Testis (tissue), 3 donors: ENCODE results near the gene FATE1. TPM values are rescaled to one million over a fixed set of nuclear protein-coding genes. Genes with fewer than 3 reads are reported as not detected.
A peak's percentile ranks its signal among the peaks of the same experiment; 100 is the strongest.

ENCODE experiments used
- DNase-seq: peaks from one replicate; pipeline ENCODE4 v3.0.0-alpha.2; 2019
- H3K27ac ChIP-seq, 2 donors: fragments of 200-600 bp; sonication (generic); one replicate each; pipeline ENCODE4 v1.5.1; 2019
- H3K27me3 ChIP-seq: fragments of 200-600 bp; sonication (generic); one replicate; pipeline ENCODE4 v1.5.1; 2019
- H3K36me3 ChIP-seq: fragments of 200-600 bp; sonication (generic); one replicate; pipeline ENCODE4 v1.5.1; 2017; ENCODE audit warnings: low read depth; ENCODE audit errors: missing control alignments
- H3K4me1 ChIP-seq: fragments of 200-600 bp; sonication (generic); one replicate; pipeline ENCODE4 v1.5.1; 2019
- H3K4me3 ChIP-seq, 2 donors: fragments of 200-600 bp; sonication (generic); one replicate each; pipeline ENCODE4 v1.5.1; 2017 to 2019
- H3K9me3 ChIP-seq: fragments of 200-600 bp; sonication (generic); one replicate; pipeline ENCODE4 v1.5.1; 2017
- POLR2A ChIP-seq: fragments of 450-650 bp; IDR thresholded peaks from one replicate; pipeline ENCODE4 v1.6.1; 2017; ENCODE audit warnings: antibody characterized with exemption, mild to moderate bottlenecking, moderate library complexity
- WGBS, 2 donors: methylation state at CpG; one replicate each; pipeline ENCODE4 v1.1.5; 2018; 5-methylcytosine and 5-hydroxymethylcytosine counted together
- intact Hi-C: fragments of 100-400 bp; cut with DNase I; formaldehyde crosslinking; loops from one replicate; pipeline ENCODE4 v1.15.1; 2023; ENCODE audit warnings: low total_unique reads
- polyA plus RNA-seq: library from polyadenylated mRNA; stranded (reverse); fragments of 350-450 nt; fragmentation: Illumina TruSeq; extraction: RNeasy Lipid Tissue Mini Kit (QIAGEN cat#74804); gene quantifications from one replicate; pipeline ENCODE4 v1.2.3, GENCODE V29; 2014; ENCODE audit warnings: low read depth, low replicate concordance; ENCODE audit not compliant: insufficient read depth
- total RNA-seq, 2 donors: library from RNA; depleted of rRNA; stranded (reverse); fragments of >200 nt; gene quantifications; one replicate each; pipeline ENCODE4 v1.2.3, GENCODE V29; 2016
- TF ChIP-seq, protein P1 (sequence below), 3 experiments: fragments of 450-650 bp in 2 of 3; fragments of 200-600 bp in 1 of 3; sonication (generic) in 1 of 3; IDR thresholded peaks; one replicate each; pipeline ENCODE4 v1.5.1; 2016 to 2019; ENCODE audit warnings: antibody characterized with exemption in 3 of 3, mild to moderate bottlenecking in 2 of 3, moderate library complexity in 1 of 3

The FATE1 gene
- total and polyA plus RNA-seq, 3 donors from 2014 or later = 482 to 1,316 (median 890) TPM

DNA sequence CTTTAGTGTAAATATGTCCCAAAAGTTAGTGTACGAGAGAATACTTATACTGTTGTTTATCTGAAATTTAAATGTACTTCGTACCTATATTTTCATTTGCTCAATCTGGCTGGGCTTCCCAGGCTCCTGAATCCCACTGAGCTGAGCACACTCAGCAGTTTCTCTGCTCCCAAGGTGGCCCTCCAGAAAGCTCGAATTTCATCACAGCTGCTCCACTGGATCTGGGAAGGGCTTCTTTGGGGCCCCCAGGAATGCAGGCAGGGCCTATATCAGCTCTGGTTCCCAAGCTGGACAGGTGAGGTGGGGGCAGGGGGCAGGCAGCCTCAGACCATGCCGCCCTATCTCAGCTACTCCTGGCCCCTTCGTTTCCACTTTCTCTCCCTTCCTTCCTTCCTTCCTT is 1.5 kb upstream of the FATE1 start:
- H3K4me1 ChIP-seq = no peaks in the 10 kb centered on the region
- no peak for TF ChIP-seq POLR2A
- TF ChIP-seq, protein P1, sequence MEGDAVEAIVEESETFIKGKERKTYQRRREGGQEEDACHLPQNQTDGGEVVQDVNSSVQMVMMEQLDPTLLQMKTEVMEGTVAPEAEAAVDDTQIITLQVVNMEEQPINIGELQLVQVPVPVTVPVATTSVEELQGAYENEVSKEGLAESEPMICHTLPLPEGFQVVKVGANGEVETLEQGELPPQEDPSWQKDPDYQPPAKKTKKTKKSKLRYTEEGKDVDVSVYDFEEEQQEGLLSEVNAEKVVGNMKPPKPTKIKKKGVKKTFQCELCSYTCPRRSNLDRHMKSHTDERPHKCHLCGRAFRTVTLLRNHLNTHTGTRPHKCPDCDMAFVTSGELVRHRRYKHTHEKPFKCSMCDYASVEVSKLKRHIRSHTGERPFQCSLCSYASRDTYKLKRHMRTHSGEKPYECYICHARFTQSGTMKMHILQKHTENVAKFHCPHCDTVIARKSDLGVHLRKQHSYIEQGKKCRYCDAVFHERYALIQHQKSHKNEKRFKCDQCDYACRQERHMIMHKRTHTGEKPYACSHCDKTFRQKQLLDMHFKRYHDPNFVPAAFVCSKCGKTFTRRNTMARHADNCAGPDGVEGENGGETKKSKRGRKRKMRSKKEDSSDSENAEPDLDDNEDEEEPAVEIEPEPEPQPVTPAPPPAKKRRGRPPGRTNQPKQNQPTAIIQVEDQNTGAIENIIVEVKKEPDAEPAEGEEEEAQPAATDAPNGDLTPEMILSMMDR (IDR thresholded peaks at IDR 0.05) = no peak
- no peak overlapping the region for H3K4me3 ChIP-seq
- 76 to 81% methylated on average over 3 to 5 of the region's 5 CpGs for WGBS, 2 donors
- intact Hi-C loops = no loop called here
- no peaks in the 10 kb centered on the region for H3K27me3 ChIP-seq
- H3K27ac ChIP-seq = no peak overlapping the region
- no peaks in the 10 kb centered on the region for H3K36me3 ChIP-seq
- no peak for DNase-seq
- H3K9me3 ChIP-seq = no peaks in the 10 kb centered on the region

DNA sequence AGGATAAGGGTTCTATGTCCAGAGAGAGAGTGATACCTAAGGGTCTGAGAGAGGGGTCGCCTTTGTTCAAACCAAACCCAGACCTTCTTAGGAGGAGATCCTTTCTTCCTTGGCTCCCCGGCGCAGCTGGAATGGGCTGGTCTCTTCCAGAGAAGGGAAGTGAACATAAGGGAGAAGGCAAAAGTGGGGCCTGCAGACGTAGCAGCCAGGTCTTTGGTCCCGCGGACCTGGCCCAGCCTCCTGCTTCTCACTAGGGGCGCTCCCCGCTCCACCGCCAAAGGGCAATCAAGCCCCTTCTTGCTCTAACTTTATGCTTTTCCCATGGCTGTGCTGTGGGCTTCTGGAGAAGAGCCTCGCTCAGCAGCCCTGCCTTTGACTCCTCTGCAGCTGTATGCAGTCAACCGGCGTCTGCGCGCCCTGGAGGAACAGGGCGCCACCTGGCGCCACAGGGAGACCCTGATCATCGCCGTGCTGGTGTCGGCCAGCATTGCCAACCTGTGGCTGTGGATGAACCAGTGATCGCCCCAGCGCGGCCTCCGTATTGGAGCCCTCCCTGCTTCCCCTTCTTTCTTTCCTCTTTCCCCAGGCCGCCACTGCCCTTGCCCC is 6.5 kb downstream of the FATE1 start:
- Histone ChIP-seq H3K4me1 (peaks cover 4% of the 10 kb centered on the region), H3K36me3 (no peaks in the 10 kb centered on the region), H3K27me3 (no peaks in the 10 kb centered on the region), H3K27ac (no peak overlapping the region), H3K4me3 (no peak overlapping the region), H3K9me3 (no peaks in the 10 kb centered on the region)
- intact Hi-C loops = no loop called here
- 73 to 92% methylated on average over 4 to 11 of the region's 24 CpGs for WGBS, 2 donors
- TF ChIP-seq POLR2A = no peak
- no peak for DNase-seq

DNA sequence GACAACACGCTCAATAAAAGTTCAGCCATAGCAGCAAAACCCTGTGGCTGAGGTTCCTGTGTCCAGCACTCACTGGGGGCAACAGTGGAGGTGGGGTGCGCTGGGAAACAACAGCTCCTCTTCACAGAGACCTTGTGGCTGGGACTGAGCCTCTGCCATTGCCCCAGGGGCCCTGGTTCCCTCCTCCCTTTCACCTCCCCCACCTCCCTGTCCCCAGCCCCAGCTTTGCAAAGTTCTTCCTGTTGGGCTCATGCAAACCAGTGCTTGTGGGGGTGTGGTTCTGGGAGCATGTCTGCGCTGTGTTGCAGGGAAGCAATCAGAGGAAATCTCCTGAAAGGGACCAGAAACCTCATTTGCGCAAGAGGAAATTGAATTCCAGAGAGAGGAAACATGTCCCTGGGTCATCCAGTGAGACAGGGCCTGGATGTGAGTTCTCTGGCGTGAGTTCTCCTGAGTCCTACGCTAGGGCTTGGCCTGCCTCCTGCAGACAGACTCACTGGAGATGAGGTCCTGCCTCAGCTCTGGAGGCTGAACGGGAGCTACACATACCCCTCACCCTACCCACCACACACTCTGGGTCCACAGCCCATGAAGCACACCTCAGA is 7.4 kb downstream of the FATE1 start:
- no peak overlapping the region for H3K27ac ChIP-seq
- 80 to 90% methylated on average over 1 to 5 of the region's 7 CpGs for WGBS, 2 donors

DNA sequence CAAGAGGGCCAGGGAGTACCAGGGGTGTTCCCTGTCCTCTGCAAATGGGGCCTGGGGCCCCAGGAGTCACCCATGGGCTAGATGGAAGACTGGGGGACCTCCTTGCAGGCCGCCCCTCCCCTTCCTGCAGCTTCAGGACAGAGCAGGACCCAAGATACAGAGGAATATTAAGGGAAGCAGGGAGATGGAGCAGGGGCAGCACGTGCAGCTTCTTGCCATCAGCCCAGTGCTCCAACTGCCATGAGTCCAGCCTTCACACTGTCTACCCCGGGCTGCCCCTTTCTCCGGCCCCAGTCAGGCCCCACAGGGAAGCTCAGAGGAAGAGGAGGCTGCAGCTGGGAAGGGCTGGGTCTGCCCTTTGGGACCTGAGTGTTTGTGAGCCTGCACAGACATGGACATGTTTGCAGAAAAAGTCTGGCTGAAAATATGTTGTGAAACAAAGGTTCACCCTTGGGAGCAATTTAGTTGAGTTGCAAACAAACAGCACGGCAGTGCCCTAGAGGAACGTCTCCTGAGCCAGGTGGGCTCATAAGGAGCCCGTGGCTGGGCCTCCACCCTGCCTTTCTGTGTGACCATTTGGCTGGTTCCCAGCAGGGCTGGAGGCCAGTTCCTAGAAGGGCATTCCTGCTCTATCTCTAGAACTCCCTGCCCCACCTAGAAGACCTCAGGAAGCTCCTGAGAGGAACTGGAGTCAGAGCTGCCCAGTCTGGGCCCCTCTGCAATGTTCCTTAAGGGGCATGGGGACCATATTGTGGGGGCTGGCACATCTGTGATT is 8.9 kb downstream of the FATE1 start:
- Histone ChIP-seq H3K27me3 (no peaks in the 10 kb centered on the region), H3K4me3 (no peak overlapping the region), H3K9me3 (no peaks in the 10 kb centered on the region), H3K36me3 (no peaks in the 10 kb centered on the region), H3K27ac (no peak overlapping the region), H3K4me1 (peaks cover 4% of the 10 kb centered on the region)
- WGBS, 2 donors = 37 to 71% methylated on average over 1 to 7 of the region's 7 CpGs
- DNase-seq = peak; percentile 52
- TF ChIP-seq, protein P1 (IDR thresholded peaks at IDR 0.05) = no peak
- no peak for TF ChIP-seq POLR2A
- intact Hi-C loops = no loop called here

More for the DNA sequence above, 7.4 kb downstream of the FATE1 start:
- Histone ChIP-seq H3K27me3 (no peaks in the 10 kb centered on the region), H3K4me3 (no peak overlapping the region), H3K9me3 (no peaks in the 10 kb centered on the region), H3K36me3 (no peaks in the 10 kb centered on the region), H3K4me1 (peaks cover 4% of the 10 kb centered on the region)
- no peak for DNase-seq
- intact Hi-C loops = no loop called here
- no peak for TF ChIP-seq POLR2A
- TF ChIP-seq, protein P1 (IDR thresholded peaks at IDR 0.05) = no peak

DNA sequence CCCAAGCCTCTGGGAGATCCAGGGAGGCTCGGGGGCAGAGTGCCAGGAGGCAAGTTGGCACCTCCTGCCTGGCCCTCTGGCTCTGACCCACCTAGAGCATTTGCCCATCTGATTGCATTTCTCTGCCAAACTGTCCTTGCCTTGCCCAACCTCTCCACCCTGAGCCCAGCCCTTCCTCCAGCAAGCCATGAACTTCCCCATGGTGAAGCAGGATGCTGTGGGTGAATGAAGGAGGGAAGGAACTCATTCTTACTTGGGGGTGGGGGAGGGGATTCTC is 9.4 kb downstream of the FATE1 start:
- H3K36me3 ChIP-seq = no peaks in the 10 kb centered on the region
- no peaks in the 10 kb centered on the region for H3K9me3 ChIP-seq
- 40% methylated on average over 1 of the region's 1 CpG; no CpG with 5 or more reads in 1 of the 2 donors for WGBS, 2 donors
- peak; percentile 42 for DNase-seq
- no peaks in the 10 kb centered on the region for H3K27me3 ChIP-seq
- H3K27ac ChIP-seq = no peak overlapping the region
- H3K4me1 ChIP-seq = peaks cover 4% of the 10 kb centered on the region
- intact Hi-C loops = no loop called here
- TF ChIP-seq, protein P1 (IDR thresholded peaks at IDR 0.05) = no peak
- TF ChIP-seq POLR2A = no peak
- H3K4me3 ChIP-seq = no peak overlapping the region
